Fibroblast of upper back skin (primary cell): ENCODE results near the gene SMC4.
"Not testable (repeated sequence)": the region's sequence is repeated elsewhere in the genome, so short reads cannot be mapped to it uniquely, and the experiment has no call there.

Experiments
- DNase-seq: peaks from one replicate; pipeline ENCODE4 v3.0.0-alpha.2; 2013

Gene SMC4

GRCh38 chr3:160399125-160400029, at the start of gene SMC4, which contains the start of gene IFT80:
Gene SMC4 (plus strand): TSS chr3:160399650. CDS start chr3:160400827, 1,177 bp downstream.
Gene IFT80 (minus strand): TSS chr3:160399225. CDS start chr3:160384600, 14,625 bp downstream.
- peak; percentile 96 for DNase-seq

DNA sequence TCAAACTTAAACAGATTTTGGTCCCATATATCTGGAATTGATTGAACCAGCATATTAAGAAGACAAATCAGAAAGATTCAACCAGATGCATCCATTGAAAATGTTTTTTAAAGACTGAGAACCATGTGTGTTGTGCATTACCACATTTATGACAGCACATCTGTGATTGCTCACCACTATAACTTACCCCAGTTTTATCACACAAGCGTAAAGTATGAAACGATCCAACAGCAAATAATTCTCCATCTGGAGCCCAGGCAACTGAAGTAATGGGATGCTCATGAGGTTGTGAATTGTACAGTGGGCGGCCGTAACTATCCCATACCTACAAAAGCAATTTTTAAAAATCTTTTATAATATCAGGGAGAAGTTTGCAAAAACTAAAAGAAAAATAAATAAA, 43.6 kb upstream of the SMC4 start:
- no peak for DNase-seq

DNA sequence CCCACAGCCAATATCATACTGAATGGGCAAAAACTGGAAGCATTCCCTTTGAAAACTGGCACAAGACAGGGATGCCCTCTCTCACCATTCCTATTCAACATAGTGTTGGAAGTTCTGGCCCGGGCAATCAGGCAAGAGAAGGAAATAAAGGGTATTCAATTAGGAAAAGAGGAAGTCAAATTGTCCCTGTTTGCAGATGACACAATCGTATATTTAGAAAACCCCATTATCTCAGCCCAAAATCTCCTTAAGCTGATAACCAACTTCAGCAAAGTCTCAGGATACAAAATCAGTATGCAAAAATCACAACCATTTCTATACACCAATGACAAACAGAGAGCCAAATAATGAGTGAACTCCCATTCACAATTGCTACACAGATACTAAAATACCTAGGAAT, 36.6 kb upstream of the SMC4 start:
- DNase-seq = not testable (repeated sequence)

DNA sequence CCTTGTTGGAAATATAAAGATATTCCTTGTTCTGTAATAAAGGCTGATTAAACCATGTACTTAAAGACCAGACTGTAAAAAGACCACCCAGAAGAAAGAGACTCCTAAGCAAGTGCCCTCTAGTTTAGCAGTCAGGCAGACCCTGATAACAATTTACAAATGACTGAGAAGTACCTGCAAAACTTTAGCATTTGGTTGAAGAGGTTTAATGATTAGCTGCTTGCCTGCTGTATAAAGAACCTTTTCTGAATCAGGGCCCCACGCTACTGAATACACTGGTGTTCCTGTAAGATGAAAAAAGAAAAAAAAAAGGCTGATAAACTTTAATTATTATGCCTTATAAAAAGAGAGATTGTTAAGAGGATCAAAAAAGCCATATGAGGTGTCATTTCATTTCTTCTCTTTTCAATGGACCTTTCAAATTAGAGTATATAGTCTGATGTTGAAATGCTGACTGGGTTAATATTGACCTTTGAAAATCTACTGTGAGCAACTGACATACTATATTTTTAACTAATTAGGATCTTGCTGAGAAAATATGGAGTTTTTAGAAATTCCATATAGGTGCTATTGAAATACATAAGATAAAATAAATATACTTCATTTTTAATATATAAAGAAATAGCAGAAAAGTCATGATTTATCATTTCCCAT, 33.5 kb upstream of the SMC4 start:
- DNase-seq = no peak

GRCh38 chr3:160368804-160369203, 30.6 kb upstream of the SMC4 start:
- DNase-seq = no peak

DNA sequence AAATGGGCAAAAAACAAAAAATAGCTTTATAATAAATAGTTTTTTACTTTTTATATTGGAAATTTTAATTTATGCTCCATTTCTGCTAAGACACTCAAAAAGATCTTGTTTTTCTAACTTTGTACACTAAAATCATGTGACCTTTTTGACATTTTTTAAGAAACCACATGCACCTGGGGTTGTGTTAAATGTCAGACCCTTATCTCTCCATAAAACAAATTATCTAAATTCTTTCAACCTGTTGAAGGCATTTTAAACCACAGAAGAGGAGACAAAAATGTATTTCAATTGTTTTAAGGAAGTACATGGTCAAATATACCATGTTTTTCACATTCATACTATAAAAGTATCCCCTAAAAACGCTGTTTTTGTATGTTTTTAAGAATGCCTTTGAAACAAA, 29.7 kb upstream of the SMC4 start:
- no peak for DNase-seq

DNA sequence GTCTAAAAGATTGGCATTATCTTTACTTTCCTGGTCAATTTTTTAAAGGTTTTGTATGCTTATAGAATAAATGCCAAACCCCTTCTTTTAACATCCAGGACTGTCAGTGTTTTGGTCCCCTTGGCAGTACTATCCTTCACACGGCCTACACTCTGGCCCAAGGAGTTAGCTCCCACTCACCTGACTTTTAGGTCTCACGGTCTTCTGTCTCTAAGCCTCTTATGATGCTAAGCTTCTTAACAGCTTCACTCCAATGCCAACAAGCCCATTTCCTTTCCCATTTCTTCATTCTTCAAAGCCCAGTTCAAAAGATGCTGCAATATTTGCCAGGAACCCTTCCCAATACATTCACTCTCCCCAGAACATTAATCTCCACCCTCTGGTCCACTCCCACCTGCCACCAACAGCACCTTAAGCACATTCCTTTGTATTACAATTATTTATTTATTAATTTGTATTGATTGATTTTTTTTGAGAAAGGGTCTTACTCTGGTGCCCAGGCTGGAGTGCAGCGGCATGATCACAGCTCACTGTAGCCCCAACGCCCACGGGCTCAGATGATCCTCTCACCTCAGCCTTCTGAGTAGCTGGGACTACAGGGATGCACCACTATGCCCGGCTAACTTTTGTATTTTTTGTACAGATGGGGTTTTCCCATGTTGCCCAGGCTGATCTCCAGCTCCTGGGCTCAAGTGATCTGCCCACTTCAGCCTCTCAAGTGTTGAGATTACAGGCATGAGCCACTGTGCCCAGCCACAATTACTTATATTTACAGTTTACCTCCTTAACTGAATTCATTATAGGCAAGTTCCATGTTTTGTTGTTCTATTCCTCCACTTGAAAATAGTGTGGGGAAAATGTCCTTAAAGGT, 28.2 kb upstream of the SMC4 start:
- DNase-seq = no peak

DNA sequence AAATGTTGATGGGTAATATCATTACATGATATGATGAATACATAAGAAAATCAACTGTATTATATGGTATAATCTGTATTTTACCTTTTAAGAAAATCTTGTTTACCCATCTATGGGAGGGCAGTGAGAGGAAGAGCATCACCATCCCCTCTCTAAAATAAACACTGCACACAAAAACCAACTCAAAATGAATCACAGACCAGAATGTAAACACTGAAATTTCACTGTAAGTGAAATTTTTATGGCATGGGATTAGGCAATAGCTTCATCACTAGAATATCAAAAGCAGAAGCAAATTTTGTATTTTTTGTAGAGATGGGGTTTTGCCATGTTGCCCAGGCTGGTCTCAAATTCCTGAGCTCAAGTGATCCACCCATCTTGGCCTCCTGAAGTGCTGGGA, 26.7 kb upstream of the SMC4 start:
- peak; percentile 48 for DNase-seq

DNA sequence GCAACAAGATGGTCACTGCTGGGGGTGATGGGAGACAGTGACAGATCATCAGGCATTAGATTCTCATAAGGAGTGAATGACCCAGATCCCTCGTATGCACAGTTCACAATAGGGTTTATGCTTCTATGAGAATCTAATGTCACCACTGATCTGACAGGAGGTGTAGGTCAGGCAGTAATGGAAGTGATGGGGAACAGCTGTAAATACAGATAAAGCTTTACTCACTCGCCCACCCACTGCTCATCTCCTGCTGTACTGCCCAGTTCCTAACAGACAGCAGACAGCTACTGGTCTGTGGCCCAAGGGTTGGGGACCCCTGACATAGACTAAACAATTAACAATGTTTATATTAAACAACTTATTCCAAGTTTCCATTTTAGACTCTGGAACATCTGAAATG, 25.8 kb upstream of the SMC4 start:
- no peak for DNase-seq

- DNase-seq = peak; percentile 61
Measured at GRCh38 chr3:160374472-160374871, 25.0 kb upstream of the SMC4 start.

GRCh38 chr3:160374925-160375324, 24.5 kb upstream of the SMC4 start:
- no peak for DNase-seq

DNA sequence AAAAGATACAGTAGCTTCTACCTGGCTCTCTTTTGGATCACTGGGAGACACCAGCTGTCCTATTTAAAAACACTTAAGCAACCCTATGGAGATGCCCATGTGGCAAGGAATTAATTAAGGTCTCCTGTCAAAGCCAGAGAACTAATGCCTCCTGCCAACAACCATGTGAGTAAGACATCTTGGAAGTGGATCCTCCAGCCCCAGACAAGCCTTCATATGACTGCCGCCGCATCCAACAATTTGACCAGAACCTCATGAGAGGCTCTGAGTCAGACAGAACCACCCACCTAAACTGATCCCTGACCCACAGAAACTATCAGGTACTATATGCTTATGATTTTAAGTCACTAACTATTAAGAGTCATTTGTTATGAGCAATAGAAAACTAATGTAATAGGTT, 22.8 kb upstream of the SMC4 start:
- peak; percentile 73 for DNase-seq

DNA sequence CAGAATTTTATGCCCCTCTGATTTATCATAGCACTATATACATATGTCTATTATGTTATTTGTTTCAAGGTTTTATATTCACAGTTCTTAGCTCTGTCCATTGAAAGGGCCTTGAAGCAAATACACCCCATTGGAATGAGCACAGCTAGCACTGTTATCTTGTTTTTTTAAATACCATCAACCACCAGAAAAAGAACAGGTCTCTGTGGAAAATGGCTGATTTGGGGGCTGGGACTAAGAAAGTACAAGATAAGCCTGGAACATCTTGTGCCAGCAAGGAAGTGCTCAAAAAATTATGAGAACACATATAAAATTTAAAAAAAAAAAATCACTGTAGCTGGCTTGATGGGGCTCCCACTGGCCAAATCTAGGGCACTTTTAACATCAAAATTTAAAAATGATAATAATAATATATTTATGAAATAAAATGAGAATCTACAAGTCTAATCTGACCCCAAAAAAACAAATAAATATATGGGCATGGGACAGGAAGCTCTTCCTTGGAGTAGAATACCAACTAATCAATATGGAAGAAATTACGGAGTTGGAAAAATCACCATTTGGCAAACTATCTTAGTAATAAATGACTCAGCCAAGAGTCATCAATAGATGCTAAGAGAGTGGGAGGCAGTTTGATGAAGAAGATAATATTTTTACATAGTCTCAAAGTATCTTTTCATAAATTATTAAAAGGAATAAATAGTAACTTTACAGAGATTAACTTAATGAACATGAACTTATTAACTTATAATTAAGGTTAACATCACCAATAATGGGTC, 20.9 kb upstream of the SMC4 start:
- DNase-seq = no peak

- DNase-seq = no peak
Measured at GRCh38 chr3:160379628-160380214, 19.7 kb upstream of the SMC4 start.

- DNase-seq = no peak
Measured at GRCh38 chr3:160381470-160381869, 18.0 kb upstream of the SMC4 start.

- no peak for DNase-seq
Measured at GRCh38 chr3:160384639-160385318, 14.7 kb upstream of the SMC4 start.

GRCh38 chr3:160390565-160391138, 8.8 kb upstream of the SMC4 start:
- DNase-seq = no peak

DNA sequence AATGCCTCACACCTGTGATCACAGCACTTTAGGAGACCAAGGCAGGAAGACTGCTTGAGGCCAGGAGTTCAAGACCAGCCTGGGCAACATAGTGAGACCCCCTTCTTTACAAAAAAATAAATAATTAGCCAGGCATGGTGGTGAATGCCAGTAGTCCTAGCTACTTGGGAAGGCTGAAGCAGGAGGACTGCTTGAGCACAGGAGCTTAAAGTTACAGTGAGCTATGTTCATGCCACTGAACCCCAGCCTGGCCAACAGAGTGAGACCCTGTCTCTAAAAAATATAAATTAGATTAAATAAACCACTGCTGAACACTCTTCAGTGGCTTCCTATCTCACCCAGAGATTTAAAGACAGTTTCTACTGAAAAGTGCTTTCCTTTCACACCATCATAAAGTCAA, 6.7 kb upstream of the SMC4 start:
- DNase-seq = no peak

DNA sequence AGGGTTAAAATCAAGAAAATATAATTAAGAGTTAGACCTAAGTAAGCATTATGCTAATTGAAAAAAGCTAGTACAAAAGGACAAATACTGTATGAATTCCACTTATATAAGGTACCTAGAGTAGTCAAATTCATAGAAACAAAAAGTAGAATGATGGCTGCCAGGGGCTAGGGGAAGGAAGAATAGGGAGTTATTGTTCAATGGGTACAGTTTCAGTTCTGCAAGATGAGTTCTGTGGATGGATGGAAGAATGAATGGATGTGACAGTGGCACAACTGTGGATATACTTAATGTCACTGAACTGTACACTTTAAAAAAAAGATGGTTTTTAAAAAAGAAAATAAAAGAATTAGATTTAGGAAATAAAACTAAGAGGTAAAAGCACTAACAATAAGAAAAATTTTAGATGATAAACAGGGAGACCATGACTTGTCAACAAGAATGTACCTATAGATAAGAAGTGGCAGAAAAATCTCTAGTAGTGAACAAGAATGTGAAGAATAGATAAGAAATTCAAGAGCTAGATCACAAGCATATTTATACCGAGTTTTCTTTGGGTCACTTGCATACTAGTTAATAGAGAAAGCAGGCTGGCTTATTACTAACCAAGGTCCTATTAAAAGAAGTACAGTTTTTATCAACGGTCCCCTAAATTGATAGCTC, 6.0 kb upstream of the SMC4 start:
- no peak for DNase-seq

- no peak for DNase-seq
Measured at GRCh38 chr3:160394009-160394392, 5.4 kb upstream of the SMC4 start.
